ENCODE data around the gene WDR5. TPM values are rescaled to one million over a fixed set of nuclear protein-coding genes. Genes with fewer than 3 reads are reported as not detected.

The WDR5 gene
- total and polyA plus RNA-seq, 2 of the 13 experiments (the other 11 are each of a cell fraction or from before 2014, with no cell fraction given) = 34.3 TPM

- no peaks in the 10 kb centered on the region for H3K9me3 ChIP-seq (ENCODE audit: low read length)
- CTCF ChIA-PET (ENCODE audit: low intra/inter-chr PET ratio, low total read pairs) = interaction anchor here (2.5 kb wide), 1 partner anchor 274 kb away, joined by 26 read pairs; no protein-coding TSS in a partner anchor
- peak overlapping the region; percentile 31 for H3K27ac ChIP-seq (ENCODE audit: extremely low read length, insufficient read depth, low read length)
- H3K79me2 ChIP-seq (ENCODE audit: insufficient read depth, low read length) = no peaks in the 10 kb centered on the region
- H3K4me2 ChIP-seq (ENCODE audit: low read depth, low read length) = no peak overlapping the region
- H2AFZ ChIP-seq (ENCODE audit: low read length) = no peak overlapping the region
- TF ChIP-seq NCOA1 (CRISPR knock-in tag; IDR thresholded peaks at IDR 0.05) (0 out of 2 replicates have a peak, but pooled peaks have one; percentile 31), NR0B2 (CRISPR knock-in tag; IDR thresholded peaks at IDR 0.05) (no peak)
- TF ChIP-seq, protein P1, sequence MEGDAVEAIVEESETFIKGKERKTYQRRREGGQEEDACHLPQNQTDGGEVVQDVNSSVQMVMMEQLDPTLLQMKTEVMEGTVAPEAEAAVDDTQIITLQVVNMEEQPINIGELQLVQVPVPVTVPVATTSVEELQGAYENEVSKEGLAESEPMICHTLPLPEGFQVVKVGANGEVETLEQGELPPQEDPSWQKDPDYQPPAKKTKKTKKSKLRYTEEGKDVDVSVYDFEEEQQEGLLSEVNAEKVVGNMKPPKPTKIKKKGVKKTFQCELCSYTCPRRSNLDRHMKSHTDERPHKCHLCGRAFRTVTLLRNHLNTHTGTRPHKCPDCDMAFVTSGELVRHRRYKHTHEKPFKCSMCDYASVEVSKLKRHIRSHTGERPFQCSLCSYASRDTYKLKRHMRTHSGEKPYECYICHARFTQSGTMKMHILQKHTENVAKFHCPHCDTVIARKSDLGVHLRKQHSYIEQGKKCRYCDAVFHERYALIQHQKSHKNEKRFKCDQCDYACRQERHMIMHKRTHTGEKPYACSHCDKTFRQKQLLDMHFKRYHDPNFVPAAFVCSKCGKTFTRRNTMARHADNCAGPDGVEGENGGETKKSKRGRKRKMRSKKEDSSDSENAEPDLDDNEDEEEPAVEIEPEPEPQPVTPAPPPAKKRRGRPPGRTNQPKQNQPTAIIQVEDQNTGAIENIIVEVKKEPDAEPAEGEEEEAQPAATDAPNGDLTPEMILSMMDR (CRISPR knock-in tag; IDR thresholded peaks at IDR 0.05) = peak; percentile 53
- 58% methylated on average over 11 of the region's 11 CpGs for WGBS (ENCODE audit: low lambda C conversion rate)
- ATAC-seq = no peak
- intact Hi-C loops (cut with micrococcal nuclease; ENCODE audit: unreplicated experiment) (loop anchor here (5.0 kb wide), 1 partner anchor 1077 kb away; no protein-coding TSS in a partner anchor), in situ Hi-C loops (cut with HindIII; ENCODE audit: extremely low pct_ligation_motif_present, low pct_unique_long_range_greater_than_20kb) (loop anchor here (5.0 to 10.0 kb wide), 2 partner anchors 156 to 273 kb away; partner anchors contain the start of gene RXRA)
- 0 out of 2 replicates have a peak overlapping the region, but pooled peaks have one; percentile 34 for H3K9ac ChIP-seq (ENCODE audit: insufficient read depth, low read depth, low read length)
- no peaks in the 10 kb centered on the region for H3K36me3 ChIP-seq (replicated peaks in 1 of 2; ENCODE audit: control insufficient read depth in 1 of 2, insufficient read depth in 2 of 2, low read length in 2 of 2)
- FAIRE-seq = no peak
- peak; percentile 17 for DNase-seq (ENCODE audit: low spot score)
- H3K4me3 ChIP-seq (replicated peaks in 1 of 3; ENCODE audit: insufficient read depth in 1 of 3, low read depth in 2 of 3, low read length in 3 of 3) = peak overlapping the region in 2 of 3 experiments; percentile 40 to 47; a peak in 3 of 6 replicates
- no TSS peak for BruUV-seq (replicated peaks)
- no peaks in the 10 kb centered on the region for H4K20me1 ChIP-seq (ENCODE audit: insufficient read depth, low read length)
- POLR2A ChIA-PET = interaction anchor here (0.7 to 3.6 kb wide), 5 partner anchors 45 to 274 kb away, joined by 3 to 13 read pairs (median 4); no protein-coding TSS in a partner anchor
- H3K4me1 ChIP-seq (ENCODE audit: insufficient read depth, low read length) = peaks cover 2% of the 10 kb centered on the region; the same call in 1 of the 2 replicates
- peaks cover 0 to 23% of the 10 kb centered on the region in 2 experiments; a peak in 4 of 5 replicates for H3K27me3 ChIP-seq (ENCODE audit: control insufficient read depth in 1 of 2, insufficient read depth in 2 of 2, low read length in 2 of 2)
Measured at GRCh38 chr9:134168757-134169550, 33.1 kb downstream of the WDR5 start.
